HG03025 (cell line): ENCODE results near the gene RASGRP4.
"Not testable (repeated sequence)": the region's sequence is repeated elsewhere in the genome, so short reads cannot be mapped to it uniquely, and the experiment has no call there.

Source experiments
- ATAC-seq: cut with Tn5 transposase; IDR thresholded peaks from one replicate; pipeline ENCODE4 v1.9.1; 2021; ENCODE audit warnings: mild to moderate bottlenecking, moderate library complexity; ENCODE audit not compliant: unreplicated experiment, low FRiP score

The RASGRP4 gene, protein sequence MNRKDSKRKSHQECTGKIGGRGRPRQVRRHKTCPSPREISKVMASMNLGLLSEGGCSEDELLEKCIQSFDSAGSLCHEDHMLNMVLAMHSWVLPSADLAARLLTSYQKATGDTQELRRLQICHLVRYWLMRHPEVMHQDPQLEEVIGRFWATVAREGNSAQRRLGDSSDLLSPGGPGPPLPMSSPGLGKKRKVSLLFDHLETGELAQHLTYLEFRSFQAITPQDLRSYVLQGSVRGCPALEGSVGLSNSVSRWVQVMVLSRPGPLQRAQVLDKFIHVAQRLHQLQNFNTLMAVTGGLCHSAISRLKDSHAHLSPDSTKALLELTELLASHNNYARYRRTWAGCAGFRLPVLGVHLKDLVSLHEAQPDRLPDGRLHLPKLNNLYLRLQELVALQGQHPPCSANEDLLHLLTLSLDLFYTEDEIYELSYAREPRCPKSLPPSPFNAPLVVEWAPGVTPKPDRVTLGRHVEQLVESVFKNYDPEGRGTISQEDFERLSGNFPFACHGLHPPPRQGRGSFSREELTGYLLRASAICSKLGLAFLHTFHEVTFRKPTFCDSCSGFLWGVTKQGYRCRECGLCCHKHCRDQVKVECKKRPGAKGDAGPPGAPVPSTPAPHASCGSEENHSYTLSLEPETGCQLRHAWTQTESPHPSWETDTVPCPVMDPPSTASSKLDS

DNA sequence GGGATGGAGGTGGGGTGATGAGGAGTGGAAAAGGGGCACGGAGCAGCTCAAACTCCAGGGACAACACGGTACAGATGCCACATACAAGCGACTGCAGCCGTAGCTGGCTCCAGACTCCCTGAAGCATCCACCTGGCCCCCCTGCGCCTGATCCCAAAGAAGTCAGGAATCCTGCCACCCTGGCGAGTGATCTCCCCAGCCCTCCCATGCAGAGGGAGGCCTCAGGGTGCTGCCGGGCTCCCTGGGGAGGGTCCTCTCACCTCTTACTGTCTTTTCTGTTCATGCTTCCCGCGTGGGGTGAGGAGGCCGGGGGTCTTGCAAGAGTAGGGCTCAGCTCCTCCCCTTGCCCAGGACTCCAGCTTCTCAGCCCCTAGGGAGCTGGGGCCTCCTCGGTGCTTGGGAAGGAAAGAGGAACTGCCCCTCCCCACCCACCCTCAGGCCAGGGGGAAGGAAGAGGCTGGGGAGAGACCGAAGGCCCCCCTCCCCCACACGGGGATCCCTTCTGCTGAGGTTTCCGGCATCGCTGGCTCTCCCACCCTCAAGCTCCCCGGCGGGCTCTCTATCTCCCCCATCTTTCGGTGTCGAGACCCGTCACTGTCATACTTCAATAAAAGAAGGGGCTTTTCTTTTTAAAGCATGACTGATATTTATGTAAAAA lies at the start of gene RASGRP4:
TSS of gene RASGRP4 (minus strand) at position 410 of the 657 bp plus-strand sequence. CDS start at position 282, 128 bp downstream.
- no peak for ATAC-seq

DNA sequence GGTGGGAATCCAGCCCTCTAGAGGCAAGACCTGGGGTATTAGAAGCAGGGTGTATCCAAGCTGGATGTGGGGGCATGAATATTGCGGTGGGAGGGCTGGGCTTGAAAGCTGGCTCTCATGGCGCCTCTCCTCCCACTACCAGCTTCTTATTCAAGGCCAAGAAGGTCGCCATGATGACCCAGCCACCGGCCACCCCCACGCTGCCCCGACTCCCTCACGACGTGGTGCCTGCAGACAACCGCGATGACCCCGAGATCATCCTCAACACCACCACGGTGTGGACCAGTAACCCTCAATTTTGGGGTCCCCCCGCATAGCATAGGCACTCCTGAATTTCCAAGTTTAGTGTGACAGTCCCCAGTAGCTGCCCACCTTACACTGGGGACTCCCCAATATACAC lies 49.2 kb upstream of the RASGRP4 start:
- ATAC-seq: no peak

DNA sequence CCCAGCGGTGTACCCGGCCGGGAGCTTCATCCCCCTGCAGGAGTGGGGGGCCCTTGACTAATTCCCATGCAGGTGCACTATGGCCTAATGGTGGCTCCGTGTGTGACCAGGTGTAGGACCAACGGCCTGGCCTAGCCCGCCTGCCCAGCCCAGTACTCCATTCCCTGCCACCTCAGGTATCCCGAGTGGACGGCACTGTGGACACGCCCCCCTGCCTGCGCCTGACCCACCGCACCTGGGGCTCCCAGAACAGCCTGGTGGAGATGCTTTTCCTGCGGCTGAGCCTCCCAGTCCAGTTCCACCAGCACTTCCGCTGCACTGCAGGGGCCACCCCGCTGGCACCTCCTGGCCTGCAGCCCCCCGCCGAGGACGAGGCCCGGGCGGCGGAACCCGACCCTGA lies 47.2 kb upstream of the RASGRP4 start:
- ATAC-seq: no peak

DNA sequence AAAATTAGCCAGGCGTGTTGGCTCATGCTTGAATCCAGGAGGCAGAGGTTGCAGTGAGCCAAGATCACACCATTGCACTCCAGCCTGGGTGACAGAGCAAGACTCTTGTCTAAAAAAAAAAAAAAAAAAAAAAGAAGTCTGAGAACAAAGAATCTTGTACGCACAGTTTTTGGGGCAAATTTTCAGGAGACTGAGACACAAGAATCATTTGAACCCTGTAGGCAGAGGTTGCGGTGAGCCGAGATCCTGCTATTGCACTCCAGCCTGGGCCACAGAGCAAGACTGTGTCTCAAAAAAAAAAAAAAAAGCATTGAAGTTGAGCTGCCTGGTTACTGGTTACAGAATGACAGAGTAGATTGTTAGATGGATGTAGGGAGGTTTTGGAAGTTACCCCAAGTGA lies 46.7 kb upstream of the RASGRP4 start:
- not testable (repeated sequence) for ATAC-seq

DNA sequence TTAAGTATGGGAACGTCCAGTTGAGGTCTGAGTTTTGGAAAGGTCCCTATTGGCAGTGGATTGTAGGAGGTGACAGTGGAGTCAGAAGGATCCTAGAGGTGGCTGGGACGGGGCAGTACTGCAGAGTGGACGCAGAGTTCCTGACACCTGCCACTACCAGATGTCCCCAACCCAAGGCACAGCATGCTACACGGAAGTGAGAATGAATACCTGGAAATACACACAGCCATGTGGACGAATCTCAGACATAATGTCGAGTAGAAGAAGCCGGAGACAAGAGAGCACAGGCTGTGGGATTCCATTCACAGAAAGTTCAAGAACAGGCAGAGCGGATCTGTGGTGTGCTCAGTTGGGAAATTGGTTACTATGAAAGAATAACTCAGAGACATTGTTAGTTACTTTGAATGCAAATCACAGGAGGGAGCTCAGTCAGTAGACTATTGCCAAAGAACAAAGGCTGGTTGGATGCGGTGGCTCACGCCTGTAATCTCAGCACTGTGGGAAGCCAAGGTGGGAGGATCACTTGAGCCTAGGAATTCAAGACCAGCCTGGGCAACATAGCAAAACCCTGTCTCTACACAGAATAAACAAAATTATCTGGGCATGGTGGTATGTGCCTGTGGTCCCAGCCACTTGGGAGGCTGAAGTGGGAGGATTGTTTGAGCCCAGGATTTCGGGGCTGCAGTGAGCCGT lies 44.9 kb upstream of the RASGRP4 start:
- no peak for ATAC-seq

DNA sequence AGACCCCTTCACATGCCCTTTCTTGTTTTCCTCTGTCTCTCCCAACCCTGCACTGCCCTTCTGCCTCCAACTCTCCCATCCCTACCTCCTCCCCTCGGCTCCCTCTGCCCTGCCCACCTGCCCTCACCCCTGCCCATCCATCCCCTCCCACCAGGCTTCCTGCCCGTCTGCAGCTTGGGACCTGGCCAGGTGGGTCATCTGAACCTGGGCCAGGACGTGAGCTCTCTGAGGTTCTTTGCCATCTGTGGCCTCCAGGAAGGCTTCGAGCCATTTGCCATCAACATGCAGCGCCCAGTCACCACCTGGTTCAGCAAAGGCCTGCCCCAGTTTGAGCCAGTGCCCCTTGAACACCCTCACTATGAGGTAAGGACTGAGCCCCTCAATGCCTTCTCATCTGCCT lies 43.1 kb upstream of the RASGRP4 start:
- ATAC-seq: no peak

DNA sequence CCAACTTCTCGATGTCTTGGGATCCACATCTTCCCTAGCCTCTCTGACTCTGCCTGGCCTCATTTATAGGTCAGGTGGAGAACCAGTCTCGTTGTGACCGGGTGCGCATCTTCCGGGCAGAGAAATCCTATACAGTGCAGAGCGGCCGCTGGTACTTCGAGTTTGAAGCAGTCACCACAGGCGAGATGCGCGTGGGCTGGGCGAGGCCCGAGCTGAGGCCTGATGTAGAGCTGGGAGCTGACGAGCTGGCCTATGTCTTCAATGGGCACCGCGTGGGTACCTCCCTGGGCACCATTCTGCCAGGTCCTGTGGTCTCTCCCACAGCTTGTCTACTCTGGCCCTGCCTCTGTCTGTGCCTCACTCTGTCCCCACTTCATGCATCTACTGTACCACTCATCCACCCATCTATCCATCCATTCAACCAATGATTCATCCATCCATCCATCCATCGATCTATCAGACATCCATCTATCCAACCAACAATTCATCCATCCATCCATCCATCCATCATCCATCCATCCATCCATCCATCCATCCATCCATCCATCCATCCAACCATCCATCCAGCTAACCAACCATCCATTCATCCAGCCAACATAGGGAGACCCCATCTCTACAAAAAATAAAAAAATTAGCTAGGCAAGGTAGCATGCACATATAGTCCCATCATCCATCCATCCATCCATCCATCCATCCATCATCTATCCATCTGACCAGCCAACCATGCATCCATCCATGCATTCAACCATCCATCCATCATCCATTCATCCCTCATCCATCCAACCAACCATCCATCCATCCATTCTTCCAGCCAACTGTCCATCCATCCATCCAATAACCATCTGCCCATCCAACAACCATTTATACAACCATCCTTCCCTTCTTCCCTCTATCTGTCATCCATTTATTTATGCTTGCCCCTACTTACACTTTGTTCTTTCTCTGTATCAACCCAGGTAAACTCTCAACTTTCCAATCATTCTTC lies 41.8 kb upstream of the RASGRP4 start:
- no peak for ATAC-seq

DNA sequence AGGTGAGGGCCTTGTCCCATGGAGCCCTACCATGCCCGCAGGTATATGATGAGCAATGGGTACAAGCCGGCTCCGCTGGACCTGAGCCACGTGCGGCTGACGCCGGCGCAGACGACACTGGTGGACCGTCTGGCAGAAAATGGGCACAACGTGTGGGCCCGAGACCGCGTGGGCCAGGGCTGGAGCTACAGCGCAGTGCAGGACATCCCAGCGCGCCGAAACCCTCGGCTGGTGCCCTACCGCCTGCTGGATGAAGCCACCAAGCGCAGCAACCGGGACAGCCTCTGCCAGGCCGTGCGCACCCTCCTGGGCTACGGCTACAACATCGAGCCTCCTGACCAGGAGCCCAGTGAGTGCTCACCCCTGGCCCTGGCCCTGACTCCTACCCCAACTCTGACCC lies 40.0 kb upstream of the RASGRP4 start:
- ATAC-seq: no peak

DNA sequence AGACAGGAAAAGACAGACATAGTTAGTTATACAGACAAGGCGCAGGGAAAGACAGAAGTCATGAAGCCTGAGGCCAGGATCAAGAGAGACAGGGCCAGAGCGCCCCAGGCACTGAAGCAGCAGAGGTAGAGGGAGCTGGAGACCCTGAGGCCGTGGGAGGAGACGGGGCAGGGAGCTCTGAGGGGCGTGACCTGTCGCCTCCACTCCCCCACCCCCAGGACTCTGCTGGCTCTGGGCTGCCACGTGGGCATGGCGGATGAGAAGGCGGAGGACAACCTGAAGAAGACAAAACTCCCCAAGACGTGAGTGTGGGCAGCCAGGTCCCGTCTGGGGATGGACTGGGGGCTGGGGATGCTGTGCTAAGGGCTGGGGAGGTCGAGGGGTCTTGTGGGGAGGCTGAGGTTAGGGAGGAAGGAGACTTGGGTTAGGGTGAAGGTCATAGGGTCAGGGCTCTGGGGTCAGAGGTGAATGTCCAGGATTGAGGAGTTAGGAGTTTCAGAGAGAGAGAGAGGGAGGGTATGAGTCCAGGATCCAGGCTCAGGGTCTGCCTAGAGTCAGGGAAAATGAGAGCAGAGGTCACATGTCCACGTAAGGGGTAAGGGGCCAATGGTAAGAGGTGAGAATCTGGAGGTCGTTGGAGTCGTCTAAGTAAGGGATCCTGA lies 38.5 kb upstream of the RASGRP4 start:
- ATAC-seq: no peak

DNA sequence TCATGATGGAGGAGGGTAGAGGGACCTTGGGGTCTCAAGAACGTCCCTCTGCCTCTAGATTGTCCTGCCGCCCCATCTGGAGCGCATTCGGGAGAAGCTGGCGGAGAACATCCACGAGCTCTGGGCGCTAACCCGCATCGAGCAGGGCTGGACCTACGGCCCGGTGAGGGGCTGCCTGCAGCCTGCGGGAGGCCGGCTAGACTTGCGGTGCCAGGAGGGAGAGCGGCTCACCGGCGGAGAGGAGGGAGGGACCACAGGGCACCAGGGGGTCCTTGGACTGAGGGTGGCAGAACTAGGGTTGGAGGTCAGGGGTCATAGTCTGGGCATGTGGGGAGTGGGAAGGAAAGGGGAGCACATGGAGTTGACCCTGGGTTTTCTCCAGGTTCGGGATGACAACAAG lies 37.3 kb upstream of the RASGRP4 start:
- ATAC-seq: no peak

DNA sequence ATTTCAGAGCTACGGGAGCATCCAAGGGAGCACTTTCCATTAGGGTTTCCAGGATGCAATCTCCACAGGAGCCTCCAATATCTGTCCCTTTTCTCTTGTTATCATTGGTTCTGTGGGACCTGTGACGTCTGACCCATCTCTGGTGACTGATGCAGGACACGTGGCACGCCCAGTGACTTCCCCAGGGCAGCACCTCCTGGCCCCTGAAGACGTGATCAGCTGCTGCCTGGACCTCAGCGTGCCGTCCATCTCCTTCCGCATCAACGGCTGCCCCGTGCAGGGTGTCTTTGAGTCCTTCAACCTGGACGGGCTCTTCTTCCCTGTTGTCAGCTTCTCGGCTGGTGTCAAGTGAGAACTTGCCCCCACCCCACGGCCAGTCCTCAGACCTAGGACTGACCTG lies 33.0 kb upstream of the RASGRP4 start:
- no peak for ATAC-seq

DNA sequence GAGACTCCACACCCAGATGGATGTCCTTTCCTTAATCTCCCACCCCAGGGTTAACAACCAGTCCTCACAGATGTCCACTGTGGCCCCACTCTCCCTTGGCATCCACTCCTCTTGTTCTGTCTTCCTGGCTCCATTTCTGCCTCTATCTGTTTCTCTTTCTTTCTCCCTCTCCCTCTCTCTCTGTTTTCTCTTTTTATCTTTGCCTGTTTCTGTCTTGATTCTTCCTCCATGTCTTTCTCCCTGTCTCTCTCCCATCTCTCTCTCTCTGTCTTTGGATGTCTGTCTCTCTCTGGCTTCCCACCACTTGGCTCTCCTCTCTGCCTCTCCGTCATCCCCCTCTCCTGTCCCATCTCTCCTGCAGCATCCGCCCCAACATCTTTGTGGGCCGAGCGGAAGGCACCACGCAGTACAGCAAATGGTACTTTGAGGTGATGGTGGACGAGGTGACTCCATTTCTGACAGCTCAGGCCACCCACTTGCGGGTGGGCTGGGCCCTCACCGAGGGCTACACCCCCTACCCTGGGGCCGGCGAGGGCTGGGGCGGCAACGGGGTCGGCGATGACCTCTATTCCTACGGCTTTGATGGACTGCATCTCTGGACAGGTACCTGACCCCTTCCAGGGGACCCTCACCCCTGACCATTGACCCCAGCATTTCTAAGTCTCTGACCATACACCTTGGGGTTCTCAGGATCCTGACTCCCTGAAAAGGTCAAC lies 31.8 kb upstream of the RASGRP4 start:
- no peak for ATAC-seq

DNA sequence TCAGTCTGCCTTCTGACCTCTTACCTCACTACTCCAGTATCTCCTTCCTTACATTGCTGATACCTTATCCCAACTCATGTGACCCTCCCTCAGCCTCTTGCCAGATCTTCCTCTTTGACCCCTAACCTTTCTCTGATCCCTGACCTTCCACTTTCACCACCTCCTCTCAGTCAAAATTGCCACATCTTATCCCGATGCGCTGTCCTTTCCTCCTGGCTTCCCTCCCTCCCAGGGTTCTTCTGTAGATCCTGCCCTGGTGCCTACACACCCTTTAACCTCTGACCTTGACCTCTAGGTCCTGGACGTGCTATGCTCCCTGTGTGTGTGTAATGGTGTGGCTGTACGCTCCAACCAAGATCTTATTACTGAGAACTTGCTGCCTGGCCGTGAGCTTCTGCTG lies 31.2 kb upstream of the RASGRP4 start:
- ATAC-seq: no peak

DNA sequence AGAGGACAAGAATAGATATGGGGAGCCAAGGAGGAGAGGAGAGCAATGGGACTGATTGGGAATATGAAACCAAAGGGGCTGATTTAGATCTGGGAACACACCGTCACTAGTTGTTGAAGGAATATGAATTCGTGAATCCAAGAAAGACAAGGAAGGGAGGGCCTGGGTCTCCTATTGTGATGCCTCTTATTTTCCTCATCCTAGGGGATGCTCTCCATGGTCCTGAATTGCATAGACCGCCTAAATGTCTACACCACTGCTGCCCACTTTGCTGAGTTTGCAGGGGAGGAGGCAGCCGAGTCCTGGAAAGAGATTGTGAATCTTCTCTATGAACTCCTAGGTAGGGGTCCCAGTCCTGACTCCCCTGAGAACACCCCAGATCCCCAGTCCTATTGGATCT lies 29.0 kb upstream of the RASGRP4 start:
- no peak for ATAC-seq

DNA sequence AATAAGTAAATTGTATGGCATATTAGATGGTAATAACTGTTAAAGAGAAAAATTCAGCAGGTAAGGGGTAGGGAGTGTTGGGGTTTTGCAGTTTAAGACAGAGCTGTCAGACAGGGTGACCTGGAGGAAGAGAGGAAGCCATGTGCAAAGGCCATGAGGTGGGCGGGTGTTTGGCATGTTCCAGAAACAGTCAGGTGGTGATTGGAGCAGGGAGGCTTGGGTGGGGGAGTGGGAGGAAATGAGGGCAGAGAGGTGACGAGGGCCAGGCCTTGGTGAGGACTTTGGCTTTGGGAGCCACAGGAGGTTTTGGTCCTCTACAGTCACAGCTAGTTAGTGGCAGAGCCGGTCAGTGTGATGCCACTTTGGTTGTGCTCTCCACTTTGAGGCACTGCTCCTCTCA lies 27.6 kb upstream of the RASGRP4 start:
- no peak for ATAC-seq

DNA sequence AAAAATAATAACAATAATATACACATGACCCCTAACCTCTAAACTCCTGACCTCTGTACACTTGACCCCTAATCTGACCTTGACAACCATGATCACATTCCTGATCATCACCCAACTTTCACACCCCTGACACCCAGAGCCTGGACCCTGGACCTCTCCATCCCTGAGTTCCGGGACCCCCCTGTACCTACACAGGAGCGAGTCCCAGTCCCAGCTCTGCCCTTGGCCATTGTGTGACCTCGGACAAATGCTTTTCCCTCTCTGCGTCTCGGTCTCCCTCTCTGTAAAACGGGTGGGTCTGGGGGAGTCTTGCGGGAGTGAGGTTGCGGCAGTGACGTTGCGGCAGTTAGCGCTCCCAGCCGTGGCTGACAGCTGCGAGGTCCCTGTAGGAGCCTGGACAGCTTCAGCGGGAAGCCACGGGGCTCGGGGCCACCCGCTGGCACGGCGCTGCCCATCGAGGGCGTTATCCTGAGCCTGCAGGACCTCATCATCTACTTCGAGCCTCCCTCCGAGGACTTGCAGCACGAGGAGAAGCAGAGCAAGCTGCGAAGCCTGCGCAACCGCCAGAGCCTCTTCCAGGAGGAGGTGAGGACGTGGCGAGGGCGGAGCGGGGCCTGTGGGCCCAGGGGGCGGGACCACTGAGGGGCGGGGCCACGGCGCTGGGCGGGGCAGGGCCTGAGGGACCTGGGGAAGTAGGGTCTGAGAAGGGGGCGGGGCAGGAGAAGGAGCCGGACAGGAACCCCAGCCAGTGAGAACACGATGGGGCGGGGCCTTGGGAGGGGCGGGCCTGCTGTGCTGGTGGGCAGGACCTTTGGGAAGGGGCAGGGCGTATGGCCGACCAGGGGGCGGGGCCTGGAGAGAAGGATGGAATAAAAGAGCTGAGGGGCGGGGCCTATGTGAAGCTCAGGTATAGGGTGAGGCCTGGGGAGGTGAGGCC lies 26.7 kb upstream of the RASGRP4 start:
- ATAC-seq: no peak

DNA sequence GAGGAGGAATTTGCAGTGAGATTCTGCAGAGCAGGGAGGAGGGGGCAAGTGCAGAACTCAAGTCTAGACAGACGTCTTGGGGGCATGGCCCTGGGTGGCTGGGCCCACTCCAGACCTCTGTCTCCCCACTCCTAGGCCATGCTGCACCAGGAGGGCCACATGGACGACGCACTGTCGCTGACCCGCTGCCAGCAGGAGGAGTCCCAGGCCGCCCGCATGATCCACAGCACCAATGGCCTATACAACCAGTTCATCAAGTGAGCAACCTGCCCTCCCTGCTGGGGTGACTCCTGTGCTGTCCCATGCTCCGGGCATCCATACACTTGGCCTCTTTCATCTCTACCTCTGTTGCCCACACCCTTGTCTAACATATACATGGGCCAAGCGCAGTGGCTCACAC lies 25.6 kb upstream of the RASGRP4 start:
- no peak for ATAC-seq

DNA sequence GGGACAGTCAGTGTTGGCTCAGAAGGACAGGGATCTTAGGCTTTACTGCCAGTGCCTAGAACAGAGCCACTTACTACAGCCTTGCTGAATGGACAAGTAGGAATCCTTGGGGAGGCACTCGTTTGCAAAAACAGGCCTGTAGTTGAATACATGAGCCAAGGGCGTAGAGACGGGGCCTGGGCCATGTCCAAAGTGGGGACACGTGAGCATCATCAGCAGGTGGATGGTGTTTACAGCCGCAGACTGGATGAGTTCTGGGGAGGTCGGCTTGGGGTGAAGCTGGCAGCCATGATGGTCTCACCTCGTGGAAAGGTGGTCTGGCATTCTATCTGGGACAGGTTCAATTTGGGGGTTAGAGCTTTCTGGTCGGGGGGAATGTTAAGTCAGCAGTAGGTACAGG lies 25.0 kb upstream of the RASGRP4 start:
- no peak for ATAC-seq
